HCT116 (cell line): ENCODE data around the gene HDHD3. TPM values are rescaled to one million over a fixed set of nuclear protein-coding genes. Genes with fewer than 3 reads are reported as not detected.

Source experiments
- ATAC-seq: fragments of 200-7000 bp; cut with Tn5 transposase; 2 replicates; pipeline ENCODE4 v1.9.1; 2020; ENCODE audit warnings: mild to moderate bottlenecking, moderate library complexity
- BruUV-seq: library from RNA; stranded (reverse); fragments of 400-500 nt; replicated peaks from 2 replicates; lab custom pipeline; 2021; lab: Mats Ljungman, UMichigan
- CTCF ChIA-PET: fragments of 300-600 bp; sonication (Branson Sonifier 250); formaldehyde crosslinking; loops from one replicate; lab custom pipeline; 2021; ENCODE audit warnings: antibody characterized with exemption; lab: Charles Lee
- POLR2A ChIA-PET: fragments of 300-600, 350-600 bp; sonication (Branson Sonifier 250); formaldehyde crosslinking; loops from one replicate; lab custom pipeline; 2021; ENCODE audit warnings: antibody characterized with exemption; lab: Charles Lee
- RAD21 ChIA-PET, 2 experiments: fragments of 300-600 bp; sonication (Branson Sonifier 250); formaldehyde crosslinking; loops; one replicate each; lab custom pipeline; 2023; ENCODE audit warnings: low total read pairs in 2 of 2; ENCODE audit not compliant: uncharacterized antibody in 2 of 2, unreplicated experiment in 2 of 2, low non-redundant PET in 1 of 2; lab: Charles Lee
- DNase-seq: peaks from one replicate; pipeline ENCODE4 v3.0.0-alpha.2; 2010; ENCODE audit warnings: low read depth, low spot score
- H2AFZ ChIP-seq: fragments of 200-600 bp; shearing (Covaris generic), sonication (generic); 2 replicates; pipeline ENCODE4 v1.6.1; 2017; ENCODE audit warnings: low read depth, mixed run types, mixed read lengths, antibody characterized with exemption, low read length; ENCODE audit not compliant: poor library complexity, severe bottlenecking
- H3K27ac ChIP-seq: 2 replicates; pipeline ENCODE4 v1.5.1; 2012; ENCODE audit warnings: low read depth, low read length
- H3K27me3 ChIP-seq: fragments of 200-600 bp; sonication (generic); 2 replicates; pipeline ENCODE4 v1.6.1; 2016; ENCODE audit warnings: mixed run types, low read length, mixed read lengths; ENCODE audit not compliant: insufficient read depth
- H3K36me3 ChIP-seq, 2 experiments: fragments of 200-500 bp in 1 of 2; fragments of 200-600 bp in 1 of 2; sonication (Bioruptor generic) in 1 of 2; sonication (generic) in 1 of 2; 2 replicates each; pipeline versions ENCODE4 v1.5.1 to v1.6.1; 2014 to 2016; ENCODE audit warnings: low read length in 2 of 2, inconsistent platforms in 1 of 2, mixed read lengths in 1 of 2, mixed run types in 1 of 2; ENCODE audit not compliant: insufficient read depth in 2 of 2, control insufficient read depth in 1 of 2
- H3K4me1 ChIP-seq, 2 experiments: fragments of 200-600 bp in 1 of 2; sonication (generic) in 1 of 2; 2 replicates each; pipeline versions ENCODE4 v1.5.1 to v1.6.1; 2012 to 2017; ENCODE audit warnings: low read length in 2 of 2, inconsistent platforms in 1 of 2, mild to moderate bottlenecking in 1 of 2, mixed read lengths in 1 of 2, mixed run types in 1 of 2, moderate library complexity in 1 of 2; ENCODE audit not compliant: insufficient read depth in 2 of 2, control insufficient read depth in 1 of 2
- H3K4me2 ChIP-seq: fragments of 200-600 bp; sonication (generic); 2 replicates; pipeline ENCODE4 v1.6.1; 2017; ENCODE audit warnings: mixed run types, low read length, mixed read lengths
- H3K4me3 ChIP-seq, 2 experiments: fragments of 200-600 bp in 1 of 2; sonication (generic) in 1 of 2; replicated peaks in 1 of 2; 2 replicates each; pipeline ENCODE4 v1.5.1; 2011 to 2016; ENCODE audit warnings: low read length in 2 of 2, control low read depth in 1 of 2, low read depth in 1 of 2, mild to moderate bottlenecking in 1 of 2, mixed read lengths in 1 of 2, mixed run types in 1 of 2
- H3K79me2 ChIP-seq: fragments of 200-600 bp; sonication (generic); 2 replicates; pipeline ENCODE4 v1.6.1; 2017; ENCODE audit warnings: mild to moderate bottlenecking, mixed run types, low read length, moderate library complexity, mixed read lengths; ENCODE audit not compliant: insufficient read depth
- H3K9ac ChIP-seq: fragments of 200-600 bp; sonication (generic); 2 replicates; pipeline ENCODE4 v1.6.1; 2016; ENCODE audit warnings: low read length, mixed read lengths
- H3K9me2 ChIP-seq: fragments of 200-600 bp; sonication (generic), shearing (Covaris generic); 2 replicates; pipeline ENCODE4 v1.6.1; 2017; ENCODE audit warnings: mixed run types, mild to moderate bottlenecking, moderate library complexity; ENCODE audit not compliant: insufficient read depth
- H3K9me3 ChIP-seq, 2 experiments: fragments of 200-500 bp in 1 of 2; fragments of 200-600 bp in 1 of 2; sonication (Bioruptor generic) in 1 of 2; sonication (generic) in 1 of 2; 2 replicates each; pipeline ENCODE4 v1.6.1; 2014 to 2017; ENCODE audit warnings: low read length in 2 of 2, mixed read lengths in 2 of 2, inconsistent platforms in 1 of 2, low read depth in 1 of 2, mild to moderate bottlenecking in 1 of 2, mixed run types in 1 of 2, moderate library complexity in 1 of 2; ENCODE audit not compliant: control insufficient read depth in 1 of 2, insufficient read depth in 1 of 2
- H4K20me1 ChIP-seq: fragments of 200-600 bp; sonication (generic), shearing (Covaris generic); 2 replicates; pipeline ENCODE4 v1.6.1; 2017; ENCODE audit warnings: mixed run types, mild to moderate bottlenecking, moderate library complexity; ENCODE audit not compliant: insufficient read depth
- CEBPB ChIP-seq: IDR thresholded peaks from 2 replicates; pipeline ENCODE4 v1.6.1; 2012; ENCODE audit warnings: low read depth
- EGR1 ChIP-seq: IDR thresholded peaks from 2 replicates; pipeline ENCODE4 v1.6.1; 2012; ENCODE audit warnings: low read depth
- POLR2AphosphoS5 ChIP-seq: IDR thresholded peaks from 2 replicates; pipeline ENCODE4 v1.6.1; 2011; ENCODE audit warnings: mild to moderate bottlenecking, low read depth, low read length, moderate library complexity
- TCF7L2 ChIP-seq: IDR thresholded peaks from 2 replicates; pipeline ENCODE4 v1.7.0; 2011; ENCODE audit warnings: borderline replicate concordance, inconsistent platforms; ENCODE audit not compliant: insufficient read depth, insufficient read length; ENCODE audit errors: extremely low read depth
- YY1 ChIP-seq: IDR thresholded peaks from 2 replicates; pipeline ENCODE4 v1.6.1; 2011; ENCODE audit warnings: low read length, low read depth, moderate library complexity, mild to moderate bottlenecking; ENCODE audit not compliant: insufficient replicate concordance; ENCODE audit errors: extremely low read depth
- intact Hi-C: fragments of 100-400 bp; cut with micrococcal nuclease; formaldehyde crosslinking; loops from 2 replicates; pipeline ENCODE4 v1.10.0; 2022
- total RNA-seq: library from RNA; stranded (reverse); gene quantifications from one replicate; pipeline ENCODE4 v1.2.1, GENCODE V29; 2021; ENCODE audit not compliant: unreplicated experiment
- TF ChIP-seq, protein P1 (sequence below): IDR thresholded peaks from 2 replicates; pipeline ENCODE4 v1.6.1; 2012
- TF ChIP-seq, protein P2 (sequence below): IDR thresholded peaks from 2 replicates; pipeline ENCODE4 v1.6.1; 2012

Gene HDHD3
- total RNA-seq, 1 experiment from 2014 or later, result 21.8 TPM

DNA sequence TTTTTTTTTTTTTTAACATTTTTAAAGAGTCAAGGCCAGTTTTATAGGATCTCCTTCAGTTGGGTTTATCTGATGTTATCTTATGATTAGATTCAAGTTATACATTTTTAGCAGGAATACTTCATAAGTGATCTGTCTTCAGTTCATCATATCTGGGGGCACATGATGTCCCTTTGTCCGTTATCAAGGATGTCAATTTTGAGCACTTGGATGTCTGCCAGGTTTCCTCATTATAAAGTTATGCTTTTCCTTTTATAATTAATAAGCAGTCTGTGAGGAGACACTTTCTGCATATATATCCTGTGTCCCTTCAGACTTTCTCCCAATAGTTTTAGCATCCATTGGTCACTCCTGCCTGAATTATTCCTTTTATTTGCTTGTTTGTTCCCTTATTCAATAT, 11.8 kb downstream of the HDHD3 start:
- Histone ChIP-seq H3K4me2 (no peak overlapping the region), H4K20me1 (no peaks in the 10 kb centered on the region), H3K9ac (no peak overlapping the region), H3K27ac (no peak overlapping the region), H3K79me2 (no peaks in the 10 kb centered on the region), H3K9me3 (no peaks in the 10 kb centered on the region), H2AFZ (no peak overlapping the region), H3K27me3 (no peaks in the 10 kb centered on the region), H3K9me2 (no peaks in the 10 kb centered on the region), H3K36me3 (no peaks in the 10 kb centered on the region; a peak in 1 of 4 replicates), H3K4me3 (no peak overlapping the region), H3K4me1 (peaks cover 11 to 14% of the 10 kb centered on the region in 2 experiments)
- ChIA-PET RAD21 (no interaction called here), CTCF (no interaction called here), POLR2A (no interaction called here)
- no peak for DNase-seq
- no TSS peak for BruUV-seq
- TF ChIP-seq TCF7L2, result no peak
- TF ChIP-seq YY1, result no peak
- TF ChIP-seq, protein P1, sequence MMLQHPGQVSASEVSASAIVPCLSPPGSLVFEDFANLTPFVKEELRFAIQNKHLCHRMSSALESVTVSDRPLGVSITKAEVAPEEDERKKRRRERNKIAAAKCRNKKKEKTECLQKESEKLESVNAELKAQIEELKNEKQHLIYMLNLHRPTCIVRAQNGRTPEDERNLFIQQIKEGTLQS, result no peak
- TF ChIP-seq POLR2AphosphoS5, result no peak
- TF ChIP-seq, protein P2, sequence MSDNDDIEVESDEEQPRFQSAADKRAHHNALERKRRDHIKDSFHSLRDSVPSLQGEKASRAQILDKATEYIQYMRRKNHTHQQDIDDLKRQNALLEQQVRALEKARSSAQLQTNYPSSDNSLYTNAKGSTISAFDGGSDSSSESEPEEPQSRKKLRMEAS, result no peak
- intact Hi-C loops, result no loop called here
- no peak for ATAC-seq

DNA sequence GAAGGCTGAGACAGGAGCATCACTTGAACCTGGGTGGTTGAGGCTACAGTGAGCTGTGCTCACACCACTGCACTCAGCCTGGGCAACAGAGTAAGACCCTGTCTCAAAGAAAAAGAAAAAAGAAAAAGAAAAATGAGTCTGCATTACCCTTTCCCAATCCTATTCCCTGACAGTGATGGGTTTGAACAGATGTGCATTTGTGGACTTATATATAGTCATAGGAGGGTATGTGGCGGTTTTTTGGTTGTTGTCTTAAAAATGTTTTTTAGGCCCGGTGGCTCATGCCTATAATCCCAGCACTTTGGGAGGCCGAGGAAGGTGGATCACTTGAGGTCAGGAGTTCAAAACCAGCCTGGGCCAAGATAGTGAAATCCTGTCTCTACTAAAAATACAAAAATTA, 13.4 kb downstream of the HDHD3 start:
- ATAC-seq (peak; percentile 36), DNase-seq (no peak)
- Histone ChIP-seq H3K27ac (no peak overlapping the region), H3K4me2 (peak overlapping the region; percentile 56), H3K9me2 (no peaks in the 10 kb centered on the region), H3K9me3 (no peaks in the 10 kb centered on the region), H3K4me3 (no peak overlapping the region), H3K27me3 (no peaks in the 10 kb centered on the region), H3K79me2 (no peaks in the 10 kb centered on the region), H4K20me1 (no peaks in the 10 kb centered on the region), H3K9ac (no peak overlapping the region), H3K36me3 (no peaks in the 10 kb centered on the region), H3K4me1 (peaks cover 11 to 14% of the 10 kb centered on the region in 2 experiments), H2AFZ (no peak overlapping the region)
- RAD21 ChIA-PET, result no interaction called here
- CTCF ChIA-PET, result interaction anchor here (1.1 kb wide), 1 partner anchor 38 kb away, joined by 3 read pairs; no protein-coding TSS in a partner anchor
- TF ChIP-seq CEBPB (no peak), EGR1 (no peak)
- TF ChIP-seq, protein P1, result no peak
- intact Hi-C loops, result no loop called here
- BruUV-seq, result no TSS peak
- POLR2A ChIA-PET, result interaction anchor here (0.9 kb wide), 1 partner anchor 13 kb away, joined by 4 read pairs; the partner anchor contains the start of gene HDHD3
